Measurements from ENCODE around the gene SLC41A1.
"Not testable (repeated sequence)": the region's sequence is repeated elsewhere in the genome, so short reads cannot be mapped to it uniquely, and the experiment has no call there.

SLC41A1 gene

DNA sequence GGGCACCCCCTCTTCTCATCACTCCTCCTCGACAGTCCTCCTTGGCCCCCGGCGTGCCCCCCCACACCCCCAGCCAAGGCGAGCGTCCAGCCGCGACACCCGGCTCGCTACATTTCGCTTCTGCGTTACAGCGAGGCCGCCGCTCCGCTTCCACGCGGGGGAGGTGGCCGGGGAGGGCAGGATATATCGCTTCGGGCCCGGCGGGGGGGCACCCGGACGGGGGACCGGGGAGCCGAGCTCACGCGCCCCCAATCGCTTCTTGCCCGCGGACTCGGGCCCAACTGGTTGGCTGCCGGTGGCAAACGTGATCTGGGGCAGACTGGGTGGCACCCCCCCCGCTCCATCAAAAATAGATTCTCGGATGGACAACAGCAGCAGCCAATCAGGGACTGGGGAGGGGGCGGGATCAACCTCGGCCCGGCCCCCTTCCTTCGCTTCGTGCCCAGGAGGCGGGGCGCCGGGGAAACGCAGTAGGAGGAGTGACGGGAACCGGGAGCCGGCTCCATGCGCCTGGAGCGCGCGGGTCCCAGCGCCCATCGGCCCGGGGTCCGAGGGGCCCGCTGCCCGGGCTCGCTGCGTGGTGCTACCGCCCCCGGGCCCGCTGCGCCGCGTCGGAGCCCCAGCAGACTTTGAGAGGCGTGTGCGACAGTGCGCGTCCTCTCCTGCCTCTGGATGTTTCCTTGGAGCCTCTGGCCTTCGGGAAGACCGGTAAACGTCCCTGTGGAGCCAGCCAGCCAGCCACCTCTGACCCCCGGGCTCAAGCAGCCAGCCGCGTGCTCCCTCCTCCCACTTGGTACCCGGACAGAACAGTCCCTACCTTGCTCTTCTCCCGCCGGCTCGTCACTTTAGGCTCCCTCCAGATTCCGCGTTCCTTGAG is at the start of gene SLC41A1:
Gene SLC41A1 (minus strand): TSS at position 321 of the 877 bp plus-strand sequence. CDS start 2,757 bp downstream, outside the sequence.
- no peaks in the 10 kb centered on the region for H3K9me3 ChIP-seq (replicated peaks; ENCODE audit: insufficient read depth, low read length)
- no peaks in the 10 kb centered on the region for H3K36me3 ChIP-seq (replicated peaks; ENCODE audit: insufficient read depth, low read length)
- peak within 1 kb of the TSS; percentile 98 for H3K4me2 ChIP-seq (ENCODE audit: low read depth, low read length)
- no peaks in the 10 kb centered on the region for H3K79me2 ChIP-seq (ENCODE audit: low read length)
- no peaks in the 10 kb centered on the region for H4K20me1 ChIP-seq (ENCODE audit: insufficient read depth, low read length)
- H3K9me2 ChIP-seq (replicated peaks; ENCODE audit: insufficient read depth, low read length): no peaks in the 10 kb centered on the region
- peaks cover 7% of the 10 kb centered on the region for H3F3A ChIP-seq (ENCODE audit: insufficient read depth, low read length)
- DNase-seq: peak; percentile 94
- peaks cover 8% of the 10 kb centered on the region; the same call in 1 of the 2 replicates for H3K4me1 ChIP-seq (ENCODE audit: low read length)
- no peaks in the 10 kb centered on the region; the same call in 1 of the 2 replicates for H3K27me3 ChIP-seq (replicated peaks; ENCODE audit: insufficient read depth, low read length)
- TF ChIP-seq EZH2phosphoT487 (IDR thresholded peaks at IDR 0.05; ENCODE audit: low read length): no peak
- TF ChIP-seq EZH2 (optimal IDR thresholded peaks at IDR 0.05; ENCODE audit: low read depth, low read length): no peak
- TF ChIP-seq, protein P1, sequence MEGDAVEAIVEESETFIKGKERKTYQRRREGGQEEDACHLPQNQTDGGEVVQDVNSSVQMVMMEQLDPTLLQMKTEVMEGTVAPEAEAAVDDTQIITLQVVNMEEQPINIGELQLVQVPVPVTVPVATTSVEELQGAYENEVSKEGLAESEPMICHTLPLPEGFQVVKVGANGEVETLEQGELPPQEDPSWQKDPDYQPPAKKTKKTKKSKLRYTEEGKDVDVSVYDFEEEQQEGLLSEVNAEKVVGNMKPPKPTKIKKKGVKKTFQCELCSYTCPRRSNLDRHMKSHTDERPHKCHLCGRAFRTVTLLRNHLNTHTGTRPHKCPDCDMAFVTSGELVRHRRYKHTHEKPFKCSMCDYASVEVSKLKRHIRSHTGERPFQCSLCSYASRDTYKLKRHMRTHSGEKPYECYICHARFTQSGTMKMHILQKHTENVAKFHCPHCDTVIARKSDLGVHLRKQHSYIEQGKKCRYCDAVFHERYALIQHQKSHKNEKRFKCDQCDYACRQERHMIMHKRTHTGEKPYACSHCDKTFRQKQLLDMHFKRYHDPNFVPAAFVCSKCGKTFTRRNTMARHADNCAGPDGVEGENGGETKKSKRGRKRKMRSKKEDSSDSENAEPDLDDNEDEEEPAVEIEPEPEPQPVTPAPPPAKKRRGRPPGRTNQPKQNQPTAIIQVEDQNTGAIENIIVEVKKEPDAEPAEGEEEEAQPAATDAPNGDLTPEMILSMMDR (IDR thresholded peaks at IDR 0.05; ENCODE audit: low read length): no peak
- H2AFZ ChIP-seq (ENCODE audit: low read length): peak within 1 kb of the TSS; percentile 98
- no peak within 1 kb of the TSS for H3K27ac ChIP-seq (ENCODE audit: low read length)
- H3K4me3 ChIP-seq (ENCODE audit: low read length): peak within 1 kb of the TSS; percentile 92
- peak within 1 kb of the TSS; percentile 71 for H3K9ac ChIP-seq (ENCODE audit: low read length)

- 0 out of 2 replicates have a peak, but pooled peaks cover 3% of the 10 kb centered on the region for H3K4me1 ChIP-seq (ENCODE audit: low read length)
- H4K20me1 ChIP-seq (ENCODE audit: insufficient read depth, low read length): no peaks in the 10 kb centered on the region
- no peak for DNase-seq
- no peaks in the 10 kb centered on the region for H3K36me3 ChIP-seq (replicated peaks; ENCODE audit: insufficient read depth, low read length)
- no peaks in the 10 kb centered on the region for H3K9me2 ChIP-seq (replicated peaks; ENCODE audit: insufficient read depth, low read length)
- no peak overlapping the region for H3K9ac ChIP-seq (ENCODE audit: low read length)
- H3K4me3 ChIP-seq (ENCODE audit: low read length): no peak overlapping the region
- H3K27ac ChIP-seq (ENCODE audit: low read length): no peak overlapping the region
- H3K4me2 ChIP-seq (ENCODE audit: low read depth, low read length): no peak overlapping the region
- TF ChIP-seq EZH2phosphoT487 (IDR thresholded peaks at IDR 0.05; ENCODE audit: low read length) (no peak), EZH2 (optimal IDR thresholded peaks at IDR 0.05; ENCODE audit: low read depth, low read length) (no peak)
- TF ChIP-seq, protein P1 (IDR thresholded peaks at IDR 0.05; ENCODE audit: low read length): no peak
- H2AFZ ChIP-seq (ENCODE audit: low read length): no peak overlapping the region
- no peaks in the 10 kb centered on the region for H3K79me2 ChIP-seq (ENCODE audit: low read length)
- no peaks in the 10 kb centered on the region for H3K27me3 ChIP-seq (replicated peaks; ENCODE audit: insufficient read depth, low read length)
- H3F3A ChIP-seq (ENCODE audit: insufficient read depth, low read length): no peaks in the 10 kb centered on the region
- no peaks in the 10 kb centered on the region for H3K9me3 ChIP-seq (replicated peaks; ENCODE audit: insufficient read depth, low read length)
These were observed 48.5 kb upstream of the SLC41A1 start for GRCh38 chr1:205861540-205861939.

GRCh38 chr1:205858141-205858961 is 45.4 kb upstream of the SLC41A1 start:
- H3K4me2 ChIP-seq (ENCODE audit: low read depth, low read length): peak overlapping the region; percentile 73
- no peaks in the 10 kb centered on the region for H3K27me3 ChIP-seq (replicated peaks; ENCODE audit: insufficient read depth, low read length)
- no peaks in the 10 kb centered on the region for H3K36me3 ChIP-seq (replicated peaks; ENCODE audit: insufficient read depth, low read length)
- no peak overlapping the region for H3K27ac ChIP-seq (ENCODE audit: low read length)
- H4K20me1 ChIP-seq (ENCODE audit: insufficient read depth, low read length): no peaks in the 10 kb centered on the region
- H3F3A ChIP-seq (ENCODE audit: insufficient read depth, low read length): no peaks in the 10 kb centered on the region
- peak overlapping the region; percentile 45 for H3K4me3 ChIP-seq (ENCODE audit: low read length)
- H3K9me2 ChIP-seq (replicated peaks; ENCODE audit: insufficient read depth, low read length): no peaks in the 10 kb centered on the region
- no peak for TF ChIP-seq EZH2phosphoT487 (IDR thresholded peaks at IDR 0.05; ENCODE audit: low read length)
- TF ChIP-seq EZH2 (optimal IDR thresholded peaks at IDR 0.05; ENCODE audit: low read depth, low read length): no peak
- TF ChIP-seq, protein P1 (IDR thresholded peaks at IDR 0.05; ENCODE audit: low read length): peak; percentile 54
- H2AFZ ChIP-seq (ENCODE audit: low read length): peak overlapping the region; percentile 71
- H3K4me1 ChIP-seq (ENCODE audit: low read length): 0 out of 2 replicates have a peak, but pooled peaks cover 3% of the 10 kb centered on the region
- DNase-seq: peak; percentile 53
- no peaks in the 10 kb centered on the region for H3K9me3 ChIP-seq (replicated peaks; ENCODE audit: insufficient read depth, low read length)
- H3K9ac ChIP-seq (ENCODE audit: low read length): peak overlapping the region; percentile 17; the same call in 1 of the 2 replicates
- no peaks in the 10 kb centered on the region for H3K79me2 ChIP-seq (ENCODE audit: low read length)

DNA sequence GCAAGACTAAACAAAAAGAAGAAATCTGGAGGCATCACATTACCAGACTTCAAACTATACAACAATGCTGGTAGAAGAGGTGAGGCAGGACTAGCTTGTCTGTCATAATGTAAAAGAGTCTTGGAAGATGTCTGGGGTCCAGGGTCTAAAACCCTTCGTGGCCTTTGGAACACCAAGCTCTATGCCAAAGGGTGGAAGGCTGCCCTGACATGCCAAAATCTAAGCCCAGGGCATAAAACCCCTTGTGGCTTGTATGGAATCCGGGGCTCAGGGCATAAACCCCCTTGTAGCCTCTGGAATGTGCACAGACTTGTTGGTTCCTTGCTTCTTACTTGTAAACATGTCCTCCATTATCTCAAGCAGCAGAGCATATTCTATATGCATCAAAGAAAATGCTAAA is 44.5 kb upstream of the SLC41A1 start:
- H3K4me3 ChIP-seq (ENCODE audit: low read length); H3K79me2 ChIP-seq (ENCODE audit: low read length); H3K36me3 ChIP-seq (replicated peaks; ENCODE audit: insufficient read depth, low read length); H3K9me3 ChIP-seq (replicated peaks; ENCODE audit: insufficient read depth, low read length); DNase-seq; H3K27ac ChIP-seq (ENCODE audit: low read length); H4K20me1 ChIP-seq (ENCODE audit: insufficient read depth, low read length); H3F3A ChIP-seq (ENCODE audit: insufficient read depth, low read length); H3K4me2 ChIP-seq (ENCODE audit: low read depth, low read length); H3K4me1 ChIP-seq (ENCODE audit: low read length); H2AFZ ChIP-seq (ENCODE audit: low read length); H3K27me3 ChIP-seq (replicated peaks; ENCODE audit: insufficient read depth, low read length); H3K9ac ChIP-seq (ENCODE audit: low read length); H3K9me2 ChIP-seq (replicated peaks; ENCODE audit: insufficient read depth, low read length): not testable (repeated sequence)
